Measurements from ENCODE around the gene BCOR.

BCOR gene

GRCh38 chrX:40066700-40067099, 31.1 kb downstream of the BCOR start:
- no peak for DNase-seq (ENCODE audit: low read depth in 3 of 3, low spot score in 1 of 3)

GRCh38 chrX:40065296-40066046, 32.3 kb downstream of the BCOR start:
- DNase-seq (ENCODE audit: low read depth in 3 of 3, low spot score in 1 of 3): no peak

- no peak for DNase-seq (ENCODE audit: low read depth in 3 of 3, low spot score in 1 of 3)
These were observed 33.6 kb downstream of the BCOR start for GRCh38 chrX:40064055-40064597.

- DNase-seq (ENCODE audit: low read depth in 3 of 3, low spot score in 1 of 3): no peak
These were observed 34.2 kb downstream of the BCOR start for GRCh38 chrX:40063555-40063954.

DNA sequence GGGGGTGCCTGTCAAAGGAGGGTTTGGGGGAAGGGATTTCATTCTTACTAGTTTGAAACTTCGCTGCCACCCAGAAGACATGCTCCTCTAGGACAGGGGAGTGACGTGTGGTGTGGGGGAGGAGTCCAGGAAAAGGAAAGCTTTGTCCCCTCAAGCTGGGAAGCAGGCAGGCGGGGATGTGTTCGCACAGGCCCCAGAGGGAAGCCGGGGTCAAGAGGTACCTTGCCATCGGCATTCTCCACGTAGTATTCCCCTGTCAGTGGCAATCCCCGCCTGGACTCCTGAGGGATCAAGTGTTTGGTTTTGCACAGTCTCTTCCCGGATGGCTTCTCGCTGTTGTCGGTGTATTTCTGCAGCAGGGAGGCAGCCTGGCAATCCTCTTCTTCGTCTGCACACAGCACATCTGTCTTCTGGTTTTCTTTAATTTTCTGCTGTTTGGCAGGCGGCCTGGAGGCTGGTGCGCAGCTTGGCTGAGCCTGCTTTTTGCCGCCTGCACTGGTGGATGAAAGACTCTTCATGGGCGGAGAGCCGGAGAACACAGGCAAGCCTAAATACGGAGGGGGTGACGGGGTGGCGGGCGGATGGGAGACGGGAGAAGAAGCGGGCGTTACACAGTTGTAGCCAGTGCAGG, 35.1 kb downstream of the BCOR start:
- DNase-seq (ENCODE audit: low read depth in 3 of 3, low spot score in 1 of 3): no peak

DNA sequence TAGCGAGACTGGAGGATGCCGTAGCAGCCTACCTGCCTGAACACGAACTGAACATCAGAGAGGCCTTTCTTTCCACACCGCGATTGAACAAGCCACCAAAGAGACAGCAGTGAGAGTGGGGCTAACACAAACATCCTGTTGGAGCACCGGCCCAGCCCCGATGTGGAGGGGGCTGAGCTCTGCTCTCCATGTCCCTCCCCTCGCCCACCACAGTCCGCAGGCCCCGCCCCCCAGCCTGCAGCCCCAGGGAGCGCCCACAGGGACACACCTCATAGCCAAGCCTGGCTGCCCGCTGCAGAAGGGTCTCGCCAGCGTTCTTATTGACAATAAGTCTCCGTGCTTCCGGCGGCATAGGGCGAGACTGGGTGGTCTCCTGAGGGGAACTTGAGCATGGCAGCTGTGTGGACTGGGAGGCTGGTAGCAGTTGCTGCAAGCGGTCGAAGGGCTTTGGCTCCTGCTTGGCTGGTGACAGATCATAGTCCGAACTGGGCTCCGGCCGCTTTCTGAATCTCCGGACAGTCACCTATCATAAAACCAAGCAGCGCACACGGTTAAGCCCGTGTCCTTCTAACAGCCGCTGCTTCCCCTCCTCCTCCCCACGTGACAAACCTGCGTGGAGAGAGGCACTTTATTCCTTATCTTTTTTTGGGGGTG, 35.8 kb downstream of the BCOR start:
- DNase-seq (ENCODE audit: low read depth in 3 of 3, low spot score in 1 of 3): no peak

GRCh38 chrX:40061005-40061404, 36.8 kb downstream of the BCOR start:
- DNase-seq (ENCODE audit: low read depth in 3 of 3, low spot score in 1 of 3): no peak

GRCh38 chrX:40060356-40060845, 37.4 kb downstream of the BCOR start:
- no peak for DNase-seq (ENCODE audit: low read depth in 3 of 3, low spot score in 1 of 3)

DNA sequence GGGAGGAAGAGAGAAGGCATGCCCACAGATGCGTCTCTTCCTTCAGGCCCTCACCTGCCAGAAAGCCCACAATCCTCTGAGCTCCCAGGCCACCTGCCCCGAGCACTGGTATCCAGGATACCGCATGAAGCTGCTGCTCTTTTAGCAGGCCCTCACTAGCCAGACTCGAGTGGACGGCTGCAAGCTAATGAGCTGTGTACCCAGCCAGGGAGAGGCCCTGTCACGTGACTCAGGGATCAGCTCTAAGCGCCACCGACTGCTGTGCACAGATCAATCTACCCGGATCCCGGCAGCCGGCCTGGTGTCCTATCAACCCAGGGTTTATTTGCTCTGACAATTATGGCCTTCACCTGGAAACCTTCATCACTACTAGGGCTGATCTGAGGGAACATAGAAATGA, 39.0 kb downstream of the BCOR start:
- DNase-seq (ENCODE audit: low read depth in 3 of 3, low spot score in 1 of 3): no peak

GRCh38 chrX:40057405-40057804, 40.4 kb downstream of the BCOR start:
- no peak for DNase-seq (ENCODE audit: low read depth in 3 of 3, low spot score in 1 of 3)

DNA sequence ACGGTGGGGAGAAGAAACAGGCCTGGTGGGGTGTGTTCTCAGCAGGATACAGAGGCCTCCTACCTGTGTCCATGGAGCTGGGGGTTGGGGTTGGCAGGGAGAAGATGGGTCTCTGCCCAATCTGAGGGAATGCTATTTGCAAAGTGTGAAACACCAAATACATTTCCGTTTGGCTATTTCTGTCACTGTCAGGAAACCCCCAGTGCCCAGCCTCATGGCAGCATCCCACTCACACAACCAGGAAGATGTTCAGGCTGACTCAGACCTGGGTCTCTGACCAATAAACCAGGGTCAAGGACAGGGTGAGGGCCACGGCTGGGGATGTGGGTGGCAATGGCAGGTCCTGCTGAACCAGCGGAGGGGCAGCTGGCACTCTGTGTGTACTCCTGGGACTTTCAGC, 41.3 kb downstream of the BCOR start:
- no peak for DNase-seq (ENCODE audit: low read depth in 3 of 3, low spot score in 1 of 3)

GRCh38 chrX:40055495-40055894, 42.3 kb downstream of the BCOR start:
- DNase-seq (ENCODE audit: low read depth in 3 of 3, low spot score in 1 of 3): no peak

GRCh38 chrX:40054793-40055192, 43.0 kb downstream of the BCOR start:
- DNase-seq (ENCODE audit: low read depth in 3 of 3, low spot score in 1 of 3): no peak

DNA sequence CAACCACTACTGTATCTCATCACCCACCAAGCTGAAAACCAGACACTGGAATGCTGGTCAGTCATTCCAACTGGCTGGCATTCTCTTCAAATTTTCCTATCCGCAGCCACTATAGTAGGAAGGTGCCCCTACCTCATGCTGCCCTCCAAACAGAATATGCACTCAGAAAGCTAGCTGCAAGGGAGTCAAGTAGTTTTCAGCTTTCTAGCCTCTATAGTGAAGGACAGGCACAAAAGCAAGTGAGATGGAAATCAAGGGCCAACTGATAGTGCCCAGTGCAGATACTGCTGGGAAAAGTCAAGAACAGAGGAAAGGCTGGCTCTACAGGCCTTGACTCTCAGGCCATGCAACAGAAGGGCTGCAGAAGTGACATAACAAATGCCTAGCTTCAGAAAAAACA, 47.2 kb downstream of the BCOR start:
- DNase-seq (ENCODE audit: low read depth in 3 of 3, low spot score in 1 of 3): no peak

DNA sequence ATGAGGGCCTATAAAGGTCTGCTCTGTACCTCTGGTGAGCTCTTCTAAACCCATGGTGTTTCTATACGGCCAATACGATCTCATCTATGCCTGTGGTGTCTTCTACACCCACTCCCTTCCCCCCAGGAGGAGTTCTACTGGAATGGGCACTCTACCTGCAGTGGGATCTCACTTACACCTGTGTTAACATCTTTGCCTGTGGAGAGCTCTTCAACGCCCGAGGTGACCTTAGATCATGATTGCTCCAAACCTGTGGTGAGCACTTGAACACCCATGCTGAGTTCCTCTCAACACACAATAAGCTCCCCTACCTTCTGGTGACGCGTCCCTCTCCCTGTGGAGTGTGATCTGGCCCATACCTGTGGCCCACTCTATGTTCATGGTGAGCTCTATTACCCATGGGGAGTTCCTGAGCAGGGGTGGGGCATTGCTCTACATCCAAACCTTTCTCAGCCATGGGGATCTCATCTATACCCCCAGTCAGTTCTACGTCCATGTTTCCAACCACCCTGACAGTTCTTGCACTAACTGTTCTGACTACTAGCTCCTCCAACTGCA, 48.6 kb downstream of the BCOR start:
- DNase-seq (ENCODE audit: low read depth in 3 of 3, low spot score in 1 of 3): no peak

DNA sequence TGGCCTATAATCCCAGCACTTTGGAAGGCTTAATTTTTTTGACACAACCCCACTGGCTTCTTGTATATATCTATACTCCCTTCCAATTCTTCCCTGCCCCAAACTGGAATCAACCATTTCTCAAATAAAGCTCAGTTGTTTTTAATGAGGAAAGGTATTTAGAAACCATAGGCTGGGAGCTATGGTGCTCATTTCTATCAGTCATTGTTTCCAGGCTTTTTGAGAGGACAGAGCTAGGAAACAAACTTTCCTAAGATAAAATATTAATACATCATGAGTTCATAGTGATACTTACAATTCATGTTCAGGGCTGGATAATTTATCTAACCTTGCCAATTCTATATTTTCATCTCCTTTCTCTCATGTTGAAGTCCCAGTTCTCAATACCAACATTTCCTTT, 50.3 kb downstream of the BCOR start:
- no peak for DNase-seq (ENCODE audit: low read depth in 3 of 3, low spot score in 1 of 3)

DNA sequence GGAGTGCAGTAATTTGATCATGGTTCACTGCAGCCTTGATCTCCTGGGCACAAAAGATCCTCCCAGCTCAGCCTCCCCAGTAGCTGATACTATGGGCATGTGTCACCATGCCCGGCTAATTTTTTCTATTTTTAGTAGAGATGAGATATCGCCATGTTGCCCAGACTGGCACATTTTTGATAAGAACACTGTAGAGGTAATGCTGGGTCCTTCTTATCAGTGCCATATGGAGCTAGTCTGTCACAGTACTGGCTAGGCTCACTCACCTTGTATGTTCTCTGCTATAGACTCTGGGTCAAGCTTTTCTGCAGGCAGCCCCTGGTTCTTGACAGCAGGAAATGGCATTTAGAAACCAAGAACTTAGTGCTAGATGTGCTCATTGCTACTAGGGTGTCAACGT, 53.9 kb downstream of the BCOR start:
- no peak for DNase-seq (ENCODE audit: low read depth in 3 of 3, low spot score in 1 of 3)

- no peak for DNase-seq (ENCODE audit: low read depth in 3 of 3, low spot score in 1 of 3)
These were observed 55.8 kb downstream of the BCOR start for GRCh38 chrX:40041915-40042314.

- no peak for DNase-seq (ENCODE audit: low read depth in 3 of 3, low spot score in 1 of 3)
These were observed 56.9 kb downstream of the BCOR start for GRCh38 chrX:40040686-40041461.

DNA sequence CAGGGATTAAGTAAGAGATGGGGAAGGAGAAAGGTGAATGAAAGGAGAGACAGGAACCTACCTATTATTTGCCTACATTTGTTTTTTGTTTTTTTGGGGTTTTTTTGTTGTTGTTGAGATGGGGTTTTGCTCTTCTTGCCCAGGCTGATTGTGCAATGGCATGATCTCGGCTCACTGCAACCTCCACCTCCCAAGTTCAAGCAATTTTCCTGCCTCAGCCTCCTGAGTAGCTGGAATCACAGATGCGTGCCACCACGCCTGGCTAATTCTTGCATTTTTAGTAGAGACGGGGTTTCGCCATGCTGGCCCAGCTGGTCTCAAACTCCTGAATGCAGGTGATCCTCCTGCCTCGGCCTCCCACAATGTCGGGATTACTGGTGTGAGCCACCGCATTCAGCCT, 57.9 kb downstream of the BCOR start:
- DNase-seq (ENCODE audit: low read depth in 3 of 3, low spot score in 1 of 3): no peak

DNA sequence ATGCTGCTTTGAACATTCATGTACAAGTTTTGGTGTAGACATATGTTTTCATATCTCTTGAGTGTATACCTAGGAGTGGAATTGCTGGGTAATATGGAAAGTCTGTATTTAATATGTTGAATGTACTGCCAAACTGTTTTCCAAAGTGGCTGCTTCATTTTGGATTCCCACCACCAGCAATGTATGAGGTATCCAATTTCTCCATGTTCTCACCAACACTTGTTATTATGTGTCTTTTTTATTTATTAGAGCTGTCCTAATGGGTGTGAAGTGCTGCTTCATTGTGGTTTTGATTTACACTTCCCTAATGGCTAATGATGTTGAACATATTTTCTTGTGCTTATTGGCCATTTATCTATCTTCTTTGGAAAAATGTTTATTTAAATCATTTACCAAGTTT, 60.4 kb downstream of the BCOR start:
- no peak for DNase-seq (ENCODE audit: low read depth in 3 of 3, low spot score in 1 of 3)
